Activated T-cell treated with anti-CD3 and anti-CD28 coated beads for 24 hours (primary cell): ENCODE measurements around the gene KRTAP2-1.
"Not testable (repeated sequence)": the region's sequence is repeated elsewhere in the genome, so short reads cannot be mapped to it uniquely, and the experiment has no call there.

Source experiments
- DNase-seq: peaks from one replicate; pipeline ENCODE4 v3.0.0-alpha.2; 2020; ENCODE audit warnings: low read depth

KRTAP2-1 gene, protein sequence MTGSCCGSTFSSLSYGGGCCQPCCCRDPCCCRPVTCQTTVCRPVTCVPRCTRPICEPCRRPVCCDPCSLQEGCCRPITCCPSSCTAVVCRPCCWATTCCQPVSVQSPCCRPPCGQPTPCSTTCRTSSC

DNA sequence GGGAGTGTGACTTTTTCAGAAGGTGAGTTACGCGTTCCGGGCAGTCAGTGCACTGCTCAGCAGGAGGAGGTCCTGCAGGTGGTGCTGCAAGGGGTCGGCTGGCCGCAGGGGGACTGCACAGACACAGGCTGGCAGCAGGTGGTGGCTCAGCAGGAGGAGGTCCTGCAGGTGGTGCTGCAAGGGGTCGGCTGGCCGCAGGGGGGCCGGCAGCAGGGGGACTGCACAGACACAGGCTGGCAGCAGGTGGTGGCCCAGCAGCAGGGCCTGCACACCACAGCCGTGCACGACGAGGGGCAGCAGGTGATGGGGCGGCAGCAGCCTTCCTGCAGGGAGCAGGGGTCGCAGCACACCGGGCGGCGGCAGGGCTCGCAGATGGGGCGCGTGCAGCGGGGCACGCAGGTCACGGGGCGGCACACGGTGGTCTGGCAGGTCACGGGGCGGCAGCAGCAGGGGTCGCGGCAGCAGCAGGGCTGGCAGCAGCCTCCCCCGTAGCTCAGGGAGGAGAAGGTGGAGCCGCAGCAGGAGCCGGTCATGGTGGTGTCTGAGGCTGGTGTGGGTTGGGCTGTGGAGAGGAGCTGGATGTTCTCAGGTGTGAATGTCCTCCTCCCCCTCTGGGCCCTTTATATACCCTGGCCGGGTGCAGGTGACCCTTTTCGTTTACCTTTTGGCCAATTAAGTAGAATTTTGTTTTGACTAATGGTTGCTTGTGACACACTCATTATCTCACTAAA lies at the start of gene KRTAP2-1:
Gene KRTAP2-1 (minus strand): TSS at position 582 of the 731 bp plus-strand sequence. CDS start 49 bp downstream, at position 533.
- not testable (repeated sequence) for DNase-seq

DNA sequence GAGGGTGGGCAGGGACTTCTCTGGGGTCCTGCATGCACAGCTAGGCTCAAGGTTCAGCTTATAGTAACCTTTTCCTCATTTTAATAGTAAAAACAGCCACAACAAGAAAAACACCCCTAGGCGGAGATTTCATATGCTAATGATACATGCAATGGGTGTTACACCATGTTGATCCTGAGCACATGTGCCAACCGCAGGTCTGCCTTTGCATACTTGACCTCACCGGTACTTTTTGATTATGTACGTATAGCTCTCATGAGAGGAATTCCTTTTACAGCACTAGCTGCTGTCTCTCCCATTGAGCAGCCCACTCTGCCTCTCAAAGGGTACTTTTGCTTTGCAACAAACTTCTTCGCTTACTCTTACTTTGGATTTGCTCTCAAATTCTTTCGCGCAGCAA lies 48.9 kb upstream of the KRTAP2-1 start:
- DNase-seq = no peak

DNA sequence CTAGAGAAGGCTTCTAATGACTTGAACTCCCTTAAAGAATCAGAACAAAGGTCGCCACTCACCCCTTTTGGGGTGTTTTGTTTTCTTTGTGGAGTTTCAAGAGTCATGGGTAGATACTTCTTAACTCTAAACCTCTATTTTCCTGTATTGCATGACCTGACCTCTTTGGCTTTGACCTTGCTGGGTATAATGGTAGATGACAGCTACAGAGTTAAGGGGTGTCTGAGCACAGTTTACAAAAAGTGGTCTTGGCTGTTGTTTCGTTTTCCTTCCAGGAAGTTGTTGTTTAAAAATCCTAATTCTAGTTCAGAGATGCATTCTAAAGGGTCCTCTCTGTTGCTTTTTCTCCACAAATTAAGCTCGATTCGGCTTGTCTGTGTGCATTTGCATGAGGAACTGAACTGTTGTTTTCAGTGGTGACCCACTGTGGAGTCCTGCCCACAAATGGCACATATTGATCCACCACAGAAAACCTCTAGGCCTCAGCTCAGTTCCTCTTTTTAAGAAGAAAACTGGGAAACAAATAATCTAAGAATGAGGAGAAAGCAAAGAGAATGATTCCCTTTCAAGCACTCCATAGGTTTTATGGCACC lies 41.7 kb upstream of the KRTAP2-1 start:
- not testable (repeated sequence) for DNase-seq

DNA sequence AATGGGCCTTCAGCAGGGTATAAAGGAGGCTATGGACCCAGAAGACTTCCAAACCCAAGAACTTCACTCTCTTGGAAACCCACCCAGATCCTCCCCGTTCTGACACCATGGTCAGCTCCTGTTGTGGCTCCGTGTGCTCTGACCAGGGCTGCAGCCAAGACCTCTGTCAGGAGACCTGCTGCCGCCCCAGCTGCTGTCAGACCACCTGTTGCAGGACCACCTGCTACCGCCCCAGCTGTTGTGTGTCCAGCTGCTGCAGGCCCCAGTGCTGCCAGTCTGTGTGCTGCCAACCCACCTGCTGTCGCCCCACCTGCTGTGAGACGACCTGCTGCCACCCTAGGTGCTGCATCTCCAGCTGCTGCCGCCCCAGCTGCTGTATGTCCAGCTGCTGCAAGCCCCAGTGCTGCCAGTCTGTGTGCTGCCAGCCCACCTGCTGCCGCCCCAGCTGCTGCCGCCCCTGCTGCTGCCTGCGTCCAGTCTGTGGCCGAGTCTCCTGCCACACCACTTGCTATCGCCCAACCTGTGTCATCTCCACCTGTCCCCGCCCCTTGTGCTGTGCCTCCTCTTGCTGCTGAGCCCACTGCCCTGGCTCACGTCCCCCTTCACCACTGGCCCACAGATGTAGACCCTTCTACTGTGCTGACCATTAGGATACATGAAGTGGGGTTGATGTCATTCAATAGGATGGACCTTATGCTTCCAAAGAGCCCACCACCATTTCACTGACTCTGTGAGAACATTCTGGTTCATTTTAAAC lies 37.2 kb upstream of the KRTAP2-1 start, which contains the start of gene KRTAP4-7:
Gene KRTAP4-7 (plus strand): TSS at position 51 of the 757 bp plus-strand sequence. CDS start 57 bp downstream, at position 108.
- DNase-seq = not testable (repeated sequence)

DNA sequence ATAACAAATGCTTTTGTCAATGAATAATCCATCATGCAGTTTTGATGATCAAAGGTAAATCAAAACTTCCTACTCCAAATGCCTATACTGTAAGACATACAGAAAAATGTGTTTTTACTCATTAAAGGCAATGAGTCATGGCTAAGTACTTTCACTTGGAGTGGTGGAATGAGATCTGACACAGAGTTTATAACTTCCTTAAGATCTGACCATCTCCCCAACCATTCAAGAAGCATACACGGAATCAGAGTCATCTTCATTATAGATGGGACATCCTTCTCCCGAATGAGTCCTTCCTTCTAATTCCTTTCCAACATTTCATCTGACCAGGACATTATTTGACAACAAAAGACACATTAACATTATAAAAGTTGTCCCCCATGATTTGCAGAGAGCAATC lies 36.3 kb upstream of the KRTAP2-1 start:
- DNase-seq = not testable (repeated sequence)

DNA sequence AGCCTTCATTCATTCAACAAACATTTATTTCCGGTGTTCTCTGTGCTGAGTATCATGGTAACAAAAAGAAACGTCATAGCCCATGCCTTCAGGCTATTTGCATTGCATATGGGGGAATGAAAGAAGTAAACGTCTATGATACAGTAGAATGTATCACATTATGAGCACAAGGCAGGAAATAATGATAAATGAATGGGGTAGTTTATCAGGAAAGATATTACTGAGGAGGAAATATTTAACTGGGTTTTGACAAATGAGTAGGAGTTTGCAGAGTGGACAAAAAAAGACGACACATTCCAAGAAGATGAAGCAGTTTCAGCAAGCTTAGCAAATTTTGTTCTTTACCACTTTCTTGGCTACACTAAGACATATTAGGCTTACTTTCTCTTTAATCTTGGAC lies 35.5 kb upstream of the KRTAP2-1 start:
- DNase-seq = no peak

DNA sequence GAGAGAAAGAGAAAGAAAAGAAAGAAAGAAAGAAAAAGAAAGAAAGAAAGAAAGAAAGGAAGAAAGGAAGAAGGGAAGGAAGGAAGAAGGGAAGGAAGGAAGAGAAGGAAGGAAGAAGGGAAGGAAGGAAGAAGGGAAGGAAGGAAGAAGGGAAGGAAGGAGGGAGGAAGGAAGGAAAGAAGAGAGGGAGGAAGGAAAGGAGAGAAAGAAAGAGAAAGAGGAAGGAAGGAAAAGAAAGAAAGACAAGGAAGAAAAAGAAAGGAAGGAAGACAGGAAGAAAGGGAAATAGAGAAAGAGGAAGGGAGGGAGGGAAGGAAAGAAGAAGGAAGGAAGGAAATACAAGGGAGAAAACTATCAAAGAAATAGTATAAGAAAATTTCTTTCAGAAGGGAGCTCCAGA lies 29.7 kb upstream of the KRTAP2-1 start:
- no peak for DNase-seq

DNA sequence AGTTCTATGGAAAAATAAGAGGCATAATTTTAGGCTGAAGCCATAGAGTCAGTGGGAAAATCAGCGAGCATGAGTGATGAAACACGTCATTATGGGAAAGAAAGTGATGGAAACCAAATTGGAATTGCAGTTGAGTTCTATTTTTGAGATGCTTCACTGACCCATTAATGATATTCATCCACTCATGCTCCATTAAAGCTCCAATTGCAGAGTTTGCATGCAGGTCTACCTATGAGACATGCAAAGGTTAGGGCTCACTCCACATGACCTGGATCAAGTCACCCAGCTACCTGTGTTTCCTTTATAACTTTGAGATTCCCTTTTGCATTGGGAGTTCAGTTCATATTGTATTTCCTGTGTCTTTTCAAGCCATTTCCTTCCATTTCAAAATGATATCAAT lies 26.6 kb upstream of the KRTAP2-1 start:
- DNase-seq = no peak

DNA sequence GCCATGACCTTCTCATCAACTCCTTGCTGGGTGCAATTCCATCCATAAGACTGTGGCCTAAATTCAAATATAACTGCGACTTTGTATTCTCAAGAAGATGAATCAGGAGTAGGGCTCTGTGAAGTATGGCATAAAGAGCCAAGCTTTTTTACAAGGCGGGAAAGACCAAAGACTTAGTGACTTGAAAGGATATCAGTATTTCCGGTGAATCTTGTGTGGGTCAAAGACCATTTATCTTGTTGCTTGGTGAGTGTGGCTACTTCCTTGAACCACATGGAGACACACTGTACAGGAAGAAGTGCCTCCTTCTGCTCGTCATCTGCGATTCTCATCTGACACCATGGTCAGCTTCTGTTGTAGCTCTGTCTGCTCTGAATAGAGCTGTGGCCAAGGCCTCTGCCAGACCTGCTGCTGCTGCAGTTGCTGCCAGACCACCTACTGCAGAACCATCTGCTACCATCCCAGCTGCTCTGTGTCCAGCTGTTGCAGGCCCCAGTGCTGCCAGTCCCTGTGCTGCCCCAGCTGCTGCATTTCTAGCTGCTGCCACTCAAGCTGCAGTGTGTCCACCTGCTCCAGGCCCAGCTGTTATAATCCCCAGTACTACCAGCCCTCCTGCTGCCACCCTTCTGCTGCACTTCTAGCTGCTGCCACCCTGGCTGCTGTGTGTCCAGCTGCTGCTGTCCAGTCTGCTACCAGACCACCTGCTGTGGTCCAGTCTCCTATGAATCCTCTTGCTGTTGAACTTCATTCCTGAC lies 24.7 kb upstream of the KRTAP2-1 start:
- DNase-seq = no peak

DNA sequence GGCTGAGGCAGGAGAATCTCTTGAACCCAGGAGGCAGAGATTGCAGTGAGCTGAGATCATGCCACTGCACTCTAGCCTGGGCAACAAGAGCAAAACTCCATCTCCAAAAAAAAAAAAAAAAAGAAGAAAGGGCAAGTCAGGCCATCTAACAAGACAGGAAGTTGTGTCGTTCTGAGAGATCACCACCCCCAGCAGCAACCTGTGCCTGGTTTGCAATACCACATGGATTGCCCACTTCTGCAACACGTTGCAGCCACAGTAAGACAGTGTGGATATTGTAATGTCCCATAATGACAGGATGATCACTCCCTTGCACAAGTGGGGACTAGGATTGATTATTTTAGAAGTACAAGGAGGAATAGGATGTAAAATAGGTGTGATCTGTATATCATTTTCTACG lies 21.9 kb upstream of the KRTAP2-1 start:
- DNase-seq = no peak

DNA sequence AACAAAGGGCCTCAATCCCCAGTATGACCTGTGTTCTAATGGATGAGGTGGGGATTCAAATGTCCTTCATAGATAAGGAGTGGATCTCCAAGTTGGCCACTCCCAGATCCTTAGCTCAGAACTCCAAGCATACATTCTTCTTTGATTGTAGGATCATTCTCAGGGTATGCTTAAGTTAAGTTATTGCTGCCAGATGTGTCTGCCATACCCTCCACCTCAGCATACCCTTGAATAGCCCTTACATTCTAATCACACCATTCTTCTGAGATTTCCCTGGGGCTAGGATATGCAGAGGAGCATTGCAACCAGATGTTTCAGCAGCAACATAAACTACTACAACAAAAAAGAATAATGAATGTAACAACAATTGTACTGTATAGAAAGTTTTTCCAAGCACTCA lies 20.2 kb upstream of the KRTAP2-1 start:
- no peak for DNase-seq

DNA sequence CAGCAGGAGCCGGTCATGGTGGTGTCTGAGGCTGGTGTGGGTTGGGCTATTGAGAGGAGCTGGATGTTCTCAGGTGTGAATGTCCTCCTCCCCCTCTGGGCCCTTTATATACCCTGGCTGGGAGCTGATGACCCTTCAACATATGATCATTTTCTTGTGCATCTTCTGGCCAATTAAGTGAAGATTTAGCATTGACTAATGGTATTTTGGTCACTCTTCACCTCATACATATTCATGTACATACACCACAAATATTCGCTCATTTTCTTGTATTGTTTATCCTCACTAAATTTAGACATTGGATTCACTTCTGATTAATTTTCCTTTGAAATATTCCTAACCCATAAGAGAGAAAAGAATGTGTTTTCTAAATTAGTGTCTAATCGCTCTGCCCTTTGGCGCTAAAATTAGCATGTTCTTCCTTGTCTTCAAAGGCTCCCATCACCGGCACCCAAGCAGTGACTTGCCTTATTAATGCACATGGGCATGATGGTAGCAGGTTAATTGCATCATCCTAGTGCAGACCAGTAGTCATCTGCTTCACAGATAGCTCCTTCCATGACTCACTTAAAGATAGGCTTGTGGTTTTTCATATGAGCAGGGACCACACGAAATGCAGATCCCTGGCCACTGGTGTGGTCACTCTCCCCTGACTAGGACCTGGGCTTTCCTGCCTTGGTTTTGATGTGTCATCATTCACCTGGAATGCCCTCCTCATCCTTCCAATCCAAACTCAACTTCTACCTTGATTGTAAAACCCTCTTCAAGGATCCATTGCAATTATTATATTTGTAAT lies 18.9 kb upstream of the KRTAP2-1 start, which contains the start of gene KRTAP2-4:
Gene KRTAP2-4 (minus strand): TSS at position 51 of the 796 bp plus-strand sequence. CDS start 34 bp downstream, at position 17.
- DNase-seq = no peak

DNA sequence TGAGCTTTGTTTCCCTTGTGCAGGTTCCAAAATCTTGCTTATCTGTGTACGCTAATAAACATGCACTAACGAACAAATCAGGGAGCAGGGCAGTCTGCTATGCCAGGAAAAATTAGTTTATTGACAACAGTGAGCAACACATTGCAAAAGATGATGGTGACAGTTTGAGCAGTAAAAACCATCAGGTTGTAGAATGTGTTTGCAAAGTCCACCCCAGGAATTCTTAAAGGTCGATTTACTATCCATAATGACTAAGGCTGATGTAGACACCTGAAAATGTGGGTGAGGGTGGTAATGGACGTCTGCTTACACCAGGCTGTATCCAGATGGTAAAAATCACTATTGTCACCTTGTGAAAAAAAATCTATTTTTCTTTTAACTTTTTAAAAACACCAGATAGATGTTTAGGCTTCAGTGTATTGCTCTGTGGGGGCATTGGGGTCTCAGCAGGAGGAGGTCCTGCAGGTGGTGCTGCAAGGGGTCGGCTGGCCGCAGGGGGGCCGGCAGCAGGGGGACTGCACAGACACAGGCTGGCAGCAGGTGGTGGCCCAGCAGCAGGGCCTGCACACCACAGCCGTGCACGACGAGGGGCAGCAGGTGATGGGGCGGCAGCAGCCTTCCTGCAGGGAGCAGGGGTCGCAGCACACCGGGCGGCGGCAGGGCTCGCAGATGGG lies 18.0 kb upstream of the KRTAP2-1 start:
- DNase-seq = not testable (repeated sequence)

DNA sequence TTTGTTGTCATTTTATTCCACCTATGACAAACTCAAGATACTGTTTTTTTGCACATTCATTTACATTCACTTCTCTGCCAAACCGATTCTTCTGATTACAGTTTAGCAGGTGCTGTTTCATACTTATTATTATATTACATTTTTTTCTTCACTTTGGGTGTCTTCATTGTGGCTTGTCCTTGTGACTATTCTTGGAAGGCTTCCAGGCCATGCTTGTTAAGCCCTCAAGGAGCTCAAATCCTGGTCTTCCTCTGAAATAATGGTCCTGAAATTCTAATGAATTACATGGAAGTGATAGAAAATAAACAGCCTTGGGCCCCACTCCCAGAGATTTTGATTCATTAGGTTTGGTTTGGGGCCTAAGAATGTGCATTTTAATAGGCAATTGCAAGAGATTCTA lies 17.2 kb upstream of the KRTAP2-1 start:
- no peak for DNase-seq

DNA sequence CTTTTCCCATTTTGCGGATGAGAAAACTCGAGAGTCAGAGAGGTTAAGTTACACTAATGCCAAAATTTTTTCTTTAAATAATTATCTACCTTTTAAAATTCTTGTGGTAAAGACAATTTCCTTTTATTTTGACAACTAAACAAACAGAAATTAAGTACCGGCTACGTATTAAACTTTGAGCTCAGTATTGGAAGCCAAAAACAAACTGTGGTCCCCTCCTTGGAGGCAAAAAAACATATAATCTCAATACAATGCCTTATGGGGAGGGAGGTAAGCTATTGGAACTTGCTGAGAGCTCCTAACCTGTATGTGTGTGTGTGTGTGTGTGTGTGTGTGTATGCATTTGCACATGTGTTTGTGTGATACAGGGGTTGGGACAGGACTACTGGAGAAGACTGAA lies 16.3 kb upstream of the KRTAP2-1 start:
- DNase-seq = no peak

DNA sequence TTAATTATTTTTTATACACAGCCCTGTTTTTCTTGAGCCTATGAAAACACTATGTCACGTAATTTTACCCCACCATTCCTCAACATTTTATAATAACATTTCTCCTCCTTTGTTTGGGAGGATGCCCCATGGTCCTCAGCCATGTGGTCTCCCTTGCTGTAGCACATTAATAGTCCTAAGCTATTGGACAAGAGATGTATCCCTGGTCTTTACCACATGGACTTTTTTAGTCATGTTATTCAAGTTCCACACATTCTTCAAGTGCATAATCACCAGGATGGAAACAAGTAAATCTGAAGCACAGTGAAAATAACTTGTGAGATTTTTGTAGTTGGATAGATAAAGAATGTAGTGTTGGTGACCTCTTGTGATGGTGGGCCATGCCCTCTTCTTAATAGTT lies 14.8 kb upstream of the KRTAP2-1 start:
- DNase-seq = no peak

DNA sequence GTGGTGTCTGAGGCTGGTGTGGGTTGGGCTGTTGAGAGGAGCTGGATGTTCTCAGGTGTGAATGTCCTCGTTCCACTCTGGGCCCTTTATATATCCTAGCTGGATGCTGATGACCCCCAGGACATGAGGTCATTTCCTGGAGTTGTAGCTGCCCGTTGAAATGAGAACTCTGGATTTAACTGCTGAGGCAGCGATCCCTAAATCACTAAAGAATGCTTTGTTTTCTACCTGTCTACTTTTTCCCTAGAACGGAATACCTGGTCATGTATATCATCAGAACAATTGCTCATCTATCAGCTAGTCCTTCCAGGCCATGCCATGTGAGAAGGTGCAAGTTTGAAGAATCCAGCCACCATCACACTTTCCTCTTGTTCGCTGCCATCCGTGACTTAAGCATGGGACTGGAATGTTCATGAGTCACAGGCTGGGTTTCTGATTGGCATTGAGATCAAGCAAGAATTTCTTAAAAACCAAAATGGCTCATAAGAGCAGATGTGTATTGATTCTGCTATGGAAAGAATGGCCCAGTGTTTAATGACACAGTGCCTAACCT lies 13.0 kb upstream of the KRTAP2-1 start, which contains the start of gene KRTAP2-3:
Gene KRTAP2-3 (minus strand): TSS at position 63 of the 553 bp plus-strand sequence. CDS start 64 bp downstream, outside the sequence.
- no peak for DNase-seq

DNA sequence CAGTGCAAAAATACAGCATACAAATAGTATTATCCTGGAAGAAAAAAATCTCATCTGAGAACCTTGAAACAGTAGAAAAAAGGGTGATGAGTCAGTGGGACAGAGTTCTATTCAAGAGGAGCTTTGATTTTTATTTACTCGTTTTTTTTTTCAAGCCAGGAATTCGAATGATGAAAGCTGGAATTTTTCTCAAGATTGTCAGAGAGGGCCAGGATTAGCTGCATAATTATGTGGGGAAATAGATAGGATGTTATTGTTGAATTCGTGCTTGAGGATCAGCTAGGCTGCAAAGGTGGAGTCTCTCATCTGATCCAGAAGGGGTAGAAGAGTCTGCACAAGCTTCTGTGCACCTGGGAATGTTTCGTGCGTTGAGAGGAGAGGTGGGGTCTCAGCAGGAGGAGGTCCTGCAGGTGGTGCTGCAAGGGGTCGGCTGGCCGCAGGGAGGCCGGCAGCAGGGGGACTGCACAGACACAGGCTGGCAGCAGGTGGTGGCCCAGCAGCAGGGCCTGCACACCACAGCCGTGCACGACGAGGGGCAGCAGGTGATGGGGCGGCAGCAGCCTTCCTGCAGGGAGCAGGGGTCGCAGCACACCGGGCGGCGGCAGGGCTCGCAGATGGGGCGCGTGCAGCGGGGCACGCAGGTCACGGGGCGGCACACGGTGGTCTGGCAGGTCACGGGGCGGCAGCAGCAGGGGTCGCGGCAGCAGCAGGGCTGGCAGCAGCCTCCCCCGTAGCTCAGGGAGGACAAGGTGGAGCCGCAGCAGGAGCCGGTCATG lies 12.3 kb upstream of the KRTAP2-1 start:
- not testable (repeated sequence) for DNase-seq

DNA sequence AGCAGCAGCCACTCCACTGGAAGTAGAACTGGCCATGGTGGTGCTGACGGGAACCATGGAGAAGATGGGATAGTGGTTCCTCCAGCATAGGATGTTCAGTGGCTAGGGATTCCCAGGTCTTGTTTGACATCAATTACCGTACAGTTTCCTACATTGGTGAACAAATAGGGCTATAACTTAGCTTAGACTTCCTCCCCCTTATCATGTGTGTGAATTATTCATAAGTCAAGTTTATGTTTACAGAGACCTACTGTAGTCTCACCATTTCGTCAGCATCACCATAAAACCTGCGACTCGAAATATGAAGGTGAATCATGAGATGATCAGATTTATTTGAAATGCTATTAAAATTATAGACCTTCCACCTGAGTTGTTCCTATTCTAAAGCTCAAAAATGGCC lies 11.6 kb upstream of the KRTAP2-1 start:
- DNase-seq = no peak
